HEK293T (cell line): Measurements from ENCODE around the gene MOGAT1.
"Not testable (repeated sequence)": the region's sequence is repeated elsewhere in the genome, so short reads cannot be mapped to it uniquely, and the experiment has no call there.

Experiments used
- ARNT ChIP-seq: fragments of 450-650 bp; IDR thresholded peaks from 2 replicates; pipeline ENCODE4 v1.6.1; 2017; ENCODE audit warnings: mild to moderate bottlenecking
- BHLHE40 ChIP-seq: fragments of 450-650 bp; IDR thresholded peaks from 2 replicates; pipeline ENCODE4 v1.6.1; 2016; ENCODE audit warnings: mild to moderate bottlenecking, moderate library complexity, borderline replicate concordance
- FOXA1 ChIP-seq: fragments of 450-650 bp; IDR thresholded peaks from 2 replicates; pipeline ENCODE4 v1.6.1; 2016; ENCODE audit warnings: mild to moderate bottlenecking
- FOXM1 ChIP-seq: fragments of 450-650 bp; IDR thresholded peaks from 2 replicates; pipeline ENCODE4 v1.6.1; 2017; ENCODE audit warnings: mild to moderate bottlenecking, borderline replicate concordance
- HDGF ChIP-seq: fragments of 450-650 bp; IDR thresholded peaks from 2 replicates; pipeline ENCODE4 v1.6.1; 2017; ENCODE audit warnings: antibody characterized with exemption, borderline replicate concordance
- L3MBTL2 ChIP-seq: fragments of 450-650 bp; conservative IDR thresholded peaks from 2 replicates; pipeline ENCODE4 v1.6.1; 2016; ENCODE audit warnings: mild to moderate bottlenecking
- NFRKB ChIP-seq: fragments of 450-650 bp; IDR thresholded peaks from 2 replicates; pipeline ENCODE4 v1.6.1; 2016; ENCODE audit warnings: mild to moderate bottlenecking, moderate library complexity
- SP1 ChIP-seq: fragments of 450-650 bp; IDR thresholded peaks from 2 replicates; pipeline ENCODE4 v1.6.1; 2017
- SUZ12 ChIP-seq: fragments of 450-650 bp; IDR thresholded peaks from 2 replicates; pipeline ENCODE4 v1.6.1; 2016; ENCODE audit warnings: mild to moderate bottlenecking

GRCh38 chr2:222721597-222721996 lies 50.1 kb downstream of the MOGAT1 start:
- TF ChIP-seq SUZ12, FOXM1, FOXA1, BHLHE40, SP1, ARNT, NFRKB, HDGF, L3MBTL2: not testable (repeated sequence)
